WI38 (cell line): Measurements from ENCODE around the gene KRT78.

Experiments
- H3K4me3 ChIP-seq: 2 replicates; pipeline ENCODE4 v1.5.1; 2011; ENCODE audit warnings: low read depth, mild to moderate bottlenecking, control low read depth, low read length
- CTCF ChIP-seq: IDR thresholded peaks from 2 replicates; pipeline ENCODE4 v1.5.1; 2012; ENCODE audit warnings: low read depth, mild to moderate bottlenecking, control low read depth, low read length

Gene KRT78

GRCh38 chr12:52825961-52826360 is 22.8 kb downstream of the KRT78 start:
- TF ChIP-seq CTCF: no peak

GRCh38 chr12:52824741-52825410 is 23.9 kb downstream of the KRT78 start:
- no peak for TF ChIP-seq CTCF
- H3K4me3 ChIP-seq: no peak overlapping the region

More at GRCh38 chr12:52825961-52826360, 22.8 kb downstream of the KRT78 start:
- H3K4me3 ChIP-seq: no peak overlapping the region

- H3K4me3 ChIP-seq: no peak overlapping the region
- no peak for TF ChIP-seq CTCF
Observed at GRCh38 chr12:52823761-52824450, 24.9 kb downstream of the KRT78 start.

- no peak for TF ChIP-seq CTCF
- no peak overlapping the region for H3K4me3 ChIP-seq
Observed at GRCh38 chr12:52822771-52823510, 25.9 kb downstream of the KRT78 start.

GRCh38 chr12:52821826-52822660 is 26.8 kb downstream of the KRT78 start:
- no peak for TF ChIP-seq CTCF
- no peak overlapping the region for H3K4me3 ChIP-seq

GRCh38 chr12:52821071-52821730 is 27.6 kb downstream of the KRT78 start:
- no peak for TF ChIP-seq CTCF
- H3K4me3 ChIP-seq: no peak overlapping the region
